GM18498 (cell line): ENCODE results near the gene PNMA6F.
"Not testable (repeated sequence)": the region's sequence is repeated elsewhere in the genome, so short reads cannot be mapped to it uniquely, and the experiment has no call there.

Source experiments
- ATAC-seq: cut with Tn5 transposase; IDR thresholded peaks from one replicate; pipeline ENCODE4 v1.9.1; 2021; ENCODE audit warnings: mild to moderate bottlenecking, moderate library complexity; ENCODE audit not compliant: unreplicated experiment

Gene PNMA6F

DNA sequence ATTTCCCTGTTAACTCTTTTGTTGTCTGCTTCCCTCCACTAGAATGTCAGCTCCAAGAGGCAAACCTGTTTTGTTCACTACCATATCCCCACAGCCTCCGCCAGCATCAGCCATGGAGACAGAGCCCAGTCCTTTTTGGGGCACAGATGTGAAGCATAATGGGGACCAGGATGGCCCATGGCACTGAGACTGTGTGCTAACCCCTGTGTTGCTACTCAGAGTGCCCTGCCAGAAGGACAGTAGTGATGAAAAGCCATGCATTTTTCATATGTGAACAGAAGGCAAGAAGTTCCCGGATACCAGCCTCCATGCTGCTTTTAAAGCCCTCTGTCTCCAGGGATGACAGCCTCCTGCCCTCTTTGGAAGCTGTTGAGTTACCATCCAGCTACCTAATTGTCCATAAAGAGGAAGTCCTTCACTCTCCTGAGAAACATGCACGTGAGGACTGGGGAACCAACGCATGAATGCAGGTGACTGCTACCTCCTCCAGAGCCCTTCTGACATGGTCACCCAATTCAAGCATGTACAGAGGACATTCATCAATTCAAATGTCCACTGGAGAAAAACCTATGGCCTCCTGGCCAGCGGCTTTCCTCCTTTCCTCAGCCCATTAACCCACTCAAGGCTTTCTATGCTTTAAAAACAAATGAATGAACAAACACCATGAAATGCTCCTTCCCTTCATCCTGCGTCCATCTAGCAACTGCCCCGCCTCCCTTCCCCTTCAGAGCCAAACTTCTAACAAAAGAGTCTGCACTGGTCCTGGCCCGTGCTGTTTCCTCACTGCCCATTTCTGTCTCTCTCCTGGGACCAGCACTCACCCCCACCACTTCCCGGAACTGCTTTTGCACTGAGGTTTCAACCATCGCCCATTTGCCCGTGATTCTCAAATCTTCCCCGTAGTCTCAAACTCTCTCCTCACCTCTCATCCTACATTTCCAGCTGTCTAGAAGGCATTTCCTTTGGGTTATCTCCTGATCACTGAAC is 18.0 kb downstream of the PNMA6F start:
- no peak for ATAC-seq

- no peak for ATAC-seq
Observed at GRCh38 chrX:153302796-153303195, 18.8 kb downstream of the PNMA6F start.

DNA sequence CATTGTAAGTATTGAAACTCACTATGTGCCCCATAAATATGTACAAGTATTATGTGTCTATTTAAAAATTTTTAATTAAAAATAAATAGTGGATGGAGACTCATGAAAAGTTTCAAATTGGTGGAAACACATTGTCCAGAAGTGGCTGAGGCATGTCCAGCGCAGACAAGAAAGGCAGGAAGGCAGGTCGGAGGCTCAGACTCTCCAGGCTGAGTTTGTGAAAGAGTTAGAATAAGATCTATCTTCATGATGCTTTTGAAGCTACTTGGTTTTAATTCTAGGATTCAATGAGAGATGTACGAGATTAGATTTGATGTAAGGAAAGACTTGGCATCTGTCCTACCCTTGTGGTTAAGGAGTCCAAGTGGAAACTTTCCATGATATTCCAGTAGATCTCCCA is 19.8 kb downstream of the PNMA6F start:
- ATAC-seq: no peak

GRCh38 chrX:153299855-153300254 is 21.7 kb downstream of the PNMA6F start:
- ATAC-seq: no peak

DNA sequence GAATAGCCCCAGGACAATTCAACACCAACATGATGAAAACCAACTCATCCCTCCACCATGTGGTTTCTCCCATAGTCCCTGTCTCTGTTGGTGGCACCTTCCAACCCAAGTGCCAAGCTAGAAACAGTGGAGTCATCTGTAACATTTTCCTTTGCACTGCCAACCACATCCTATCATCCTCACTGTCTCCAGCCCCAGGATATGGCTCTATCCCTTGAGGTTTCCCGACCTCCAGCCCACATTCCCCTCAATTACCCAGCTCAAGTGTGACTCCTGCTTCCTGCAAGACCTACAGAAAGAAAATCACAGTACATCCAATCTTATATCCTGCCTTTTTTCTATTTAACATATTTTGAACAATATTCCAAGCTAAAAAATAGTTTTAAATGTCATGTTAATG is 24.2 kb downstream of the PNMA6F start:
- ATAC-seq: no peak

GRCh38 chrX:153293485-153294071 is 28.0 kb downstream of the PNMA6F start:
- ATAC-seq: not testable (repeated sequence)

DNA sequence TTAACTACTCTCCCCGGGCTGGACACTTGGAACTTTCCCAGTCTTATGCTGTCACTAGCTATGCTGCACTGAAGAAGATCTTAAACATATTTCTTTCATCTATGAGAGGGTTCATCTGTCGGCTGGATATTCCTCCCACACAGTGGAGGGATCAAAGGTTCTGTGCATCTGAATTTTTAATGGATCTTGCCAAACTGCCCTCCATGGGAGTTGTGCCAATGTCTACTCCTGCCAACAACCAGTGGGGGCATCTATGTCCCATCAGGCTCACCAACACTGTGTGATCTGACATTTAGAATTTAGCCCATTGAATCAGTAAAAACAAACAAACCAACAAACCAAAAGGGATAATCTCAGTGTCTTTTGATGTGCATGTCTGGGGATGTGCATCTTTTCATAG is 32.8 kb downstream of the PNMA6F start:
- not testable (repeated sequence) for ATAC-seq

DNA sequence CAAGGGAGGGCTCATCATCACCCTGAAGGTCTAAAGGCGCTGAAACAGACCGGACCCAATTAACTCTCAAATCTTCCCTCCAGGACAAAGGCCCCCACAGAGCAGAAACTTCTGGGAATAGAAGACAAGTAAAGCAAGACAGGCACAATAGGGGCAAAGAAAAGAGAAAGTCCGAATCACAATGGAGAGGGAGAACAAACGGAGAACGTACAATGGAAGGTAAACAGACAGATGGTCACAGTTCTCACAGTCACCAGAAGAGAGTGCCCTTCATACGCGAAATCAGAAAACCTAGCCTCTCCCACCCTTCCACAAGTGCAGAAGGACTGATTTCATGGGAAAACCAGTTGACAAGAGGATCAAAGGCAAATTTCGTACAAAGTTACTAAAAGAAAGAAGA is 35.9 kb downstream of the PNMA6F start:
- ATAC-seq: not testable (repeated sequence)

- not testable (repeated sequence) for ATAC-seq
Observed at GRCh38 chrX:153283982-153284381, 37.6 kb downstream of the PNMA6F start.

- not testable (repeated sequence) for ATAC-seq
Observed at GRCh38 chrX:153281784-153282183, 39.8 kb downstream of the PNMA6F start.

DNA sequence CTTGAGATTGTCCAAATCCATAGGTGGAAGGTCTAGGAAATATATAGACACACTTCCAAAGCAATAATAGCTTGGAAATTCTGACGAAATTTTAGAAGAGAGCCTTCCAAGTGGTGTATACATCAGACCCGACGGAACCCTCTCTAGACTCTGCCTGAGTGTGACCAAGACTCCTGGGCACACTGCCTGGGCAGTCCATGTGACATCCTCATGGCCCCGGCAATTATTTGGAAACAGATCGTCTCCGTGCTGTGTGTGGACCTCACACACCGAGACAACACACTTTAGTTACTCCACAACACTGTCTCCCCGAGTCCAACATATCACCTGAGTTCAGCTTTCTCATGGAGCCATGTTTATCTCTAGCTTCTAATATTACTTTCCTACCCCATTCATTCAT is 42.3 kb downstream of the PNMA6F start:
- not testable (repeated sequence) for ATAC-seq

- not testable (repeated sequence) for ATAC-seq
Observed at GRCh38 chrX:153276049-153276448, 45.5 kb downstream of the PNMA6F start.

- ATAC-seq: not testable (repeated sequence)
Observed at GRCh38 chrX:153275418-153275817, 46.1 kb downstream of the PNMA6F start.

DNA sequence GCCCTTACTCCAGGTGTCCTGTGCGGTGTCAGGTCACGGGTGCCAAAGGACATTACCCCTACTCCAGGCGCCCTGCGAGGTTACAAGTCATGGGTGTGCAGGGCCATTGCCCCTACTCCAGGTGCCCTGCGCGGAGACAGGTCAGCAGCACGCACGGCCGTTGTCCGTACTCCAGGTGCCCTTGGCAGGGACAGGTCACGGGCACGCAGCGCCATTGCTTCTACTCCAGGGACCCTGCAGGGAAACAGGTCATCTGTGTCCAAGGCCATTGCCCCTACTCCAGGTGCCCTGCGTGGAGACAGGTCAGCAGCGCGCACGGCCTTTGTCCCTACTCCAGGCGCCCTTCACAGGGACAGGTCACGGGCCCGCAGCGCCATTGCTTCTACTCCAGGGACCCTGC is 49.0 kb downstream of the PNMA6F start:
- not testable (repeated sequence) for ATAC-seq

- not testable (repeated sequence) for ATAC-seq
Observed at GRCh38 chrX:153272070-153272469, 49.5 kb downstream of the PNMA6F start.
